DMS114 treated with DMSO at 0.1 percent for 48 hours (cell line): ENCODE results near the gene PRG2.
"Not testable (repeated sequence)": the region's sequence is repeated elsewhere in the genome, so short reads cannot be mapped to it uniquely, and the experiment has no call there.

Source experiments
- DNase-seq: peaks from one replicate; lab custom pipeline; 2025; ENCODE audit not compliant: unreplicated experiment; lab: John Stamatoyannopoulos, UW

PRG2 gene

DNA sequence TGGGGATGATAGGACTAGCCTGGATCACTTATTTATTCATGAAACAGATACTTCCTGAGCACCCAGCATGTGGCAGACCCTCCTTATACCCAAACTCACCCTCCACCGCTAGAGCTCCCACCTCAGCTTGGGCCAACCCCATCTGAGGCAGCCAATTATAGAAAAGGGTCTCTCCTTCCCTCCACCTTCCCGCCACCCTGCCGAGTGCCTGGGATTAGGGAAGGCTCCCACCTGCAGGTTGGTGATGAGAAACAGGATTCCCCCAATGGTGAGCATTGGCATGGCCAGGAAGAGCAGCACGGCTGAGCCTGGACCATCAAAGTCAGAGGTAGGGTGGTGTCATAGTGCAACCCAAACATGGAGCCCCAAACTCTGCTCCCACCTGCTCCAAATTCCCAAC is 30.6 kb upstream of the PRG2 start:
- DNase-seq: no peak

- DNase-seq: no peak
Observed at GRCh38 chr11:57419146-57419545, 28.7 kb upstream of the PRG2 start.

GRCh38 chr11:57418131-57418530 is 27.7 kb upstream of the PRG2 start:
- no peak for DNase-seq

DNA sequence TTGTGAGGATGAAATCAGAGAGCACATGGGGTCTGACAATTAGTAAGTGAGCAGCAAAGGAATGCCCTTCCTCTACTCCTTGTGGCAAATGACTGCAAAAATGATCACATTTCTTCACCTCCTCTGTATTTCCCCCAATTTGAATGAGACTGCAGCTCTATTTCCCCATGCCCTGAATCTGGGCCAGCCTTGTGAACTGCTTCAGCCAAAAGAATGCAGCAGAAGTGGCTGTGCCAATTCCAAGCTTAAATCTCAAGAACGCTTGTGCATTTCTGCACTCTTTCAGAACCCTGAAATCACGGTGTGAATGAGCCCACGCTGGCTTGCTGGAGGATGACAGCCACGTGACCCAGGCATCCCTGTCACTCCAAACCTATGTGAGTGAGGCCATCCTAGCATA is 26.6 kb upstream of the PRG2 start:
- no peak for DNase-seq

- DNase-seq: no peak
Observed at GRCh38 chr11:57416436-57416835, 26.0 kb upstream of the PRG2 start.

DNA sequence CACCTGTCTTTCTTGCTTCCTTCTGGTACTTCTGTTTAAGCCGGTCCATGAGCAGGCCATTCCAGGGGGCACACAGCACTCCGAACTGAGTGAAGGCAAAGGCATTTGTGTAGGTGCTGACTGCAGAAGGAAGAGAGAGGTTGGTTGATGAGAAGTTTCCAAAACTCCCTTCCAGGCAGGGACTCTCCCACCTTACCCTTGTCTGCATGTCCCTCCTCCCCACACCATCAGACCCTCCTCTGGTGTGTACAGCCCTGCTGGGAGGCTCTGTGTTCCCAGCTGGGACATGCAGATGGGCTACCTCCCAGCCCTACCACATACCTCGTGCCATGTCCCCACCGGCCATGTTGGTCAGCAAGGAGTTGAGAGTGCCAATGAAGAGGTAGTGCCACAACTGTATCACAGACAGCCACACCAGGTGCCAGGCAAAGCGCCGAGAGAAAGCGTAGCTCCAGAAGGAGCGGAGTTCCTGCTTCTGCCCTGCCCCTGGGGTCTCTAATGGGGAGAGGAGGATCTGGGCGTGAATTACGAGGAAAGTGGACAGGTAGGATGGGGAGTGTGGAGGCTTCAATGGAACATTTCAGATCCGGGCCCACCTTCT is 24.3 kb upstream of the PRG2 start:
- no peak for DNase-seq

DNA sequence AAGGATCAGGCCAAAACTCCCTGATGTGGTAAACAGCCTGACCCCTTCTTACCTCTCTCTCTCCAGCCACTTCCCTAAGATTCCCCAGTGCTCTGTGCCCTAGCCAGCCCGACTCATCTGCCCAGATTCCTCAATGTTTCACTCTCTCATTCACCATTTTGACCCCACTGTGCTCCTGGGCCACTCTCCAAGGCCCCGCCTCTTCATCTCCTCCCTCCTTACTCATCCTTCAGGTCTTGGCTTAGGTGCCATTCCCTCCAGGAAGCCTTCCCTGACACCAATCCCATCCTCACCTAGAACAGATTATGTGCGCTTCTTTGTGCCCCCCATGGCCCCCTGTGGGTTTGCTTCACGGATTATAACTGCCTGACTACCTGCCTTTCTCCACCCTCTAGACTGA is 23.2 kb upstream of the PRG2 start:
- DNase-seq: no peak

- no peak for DNase-seq
Observed at GRCh38 chr11:57410287-57410686, 19.8 kb upstream of the PRG2 start.

DNA sequence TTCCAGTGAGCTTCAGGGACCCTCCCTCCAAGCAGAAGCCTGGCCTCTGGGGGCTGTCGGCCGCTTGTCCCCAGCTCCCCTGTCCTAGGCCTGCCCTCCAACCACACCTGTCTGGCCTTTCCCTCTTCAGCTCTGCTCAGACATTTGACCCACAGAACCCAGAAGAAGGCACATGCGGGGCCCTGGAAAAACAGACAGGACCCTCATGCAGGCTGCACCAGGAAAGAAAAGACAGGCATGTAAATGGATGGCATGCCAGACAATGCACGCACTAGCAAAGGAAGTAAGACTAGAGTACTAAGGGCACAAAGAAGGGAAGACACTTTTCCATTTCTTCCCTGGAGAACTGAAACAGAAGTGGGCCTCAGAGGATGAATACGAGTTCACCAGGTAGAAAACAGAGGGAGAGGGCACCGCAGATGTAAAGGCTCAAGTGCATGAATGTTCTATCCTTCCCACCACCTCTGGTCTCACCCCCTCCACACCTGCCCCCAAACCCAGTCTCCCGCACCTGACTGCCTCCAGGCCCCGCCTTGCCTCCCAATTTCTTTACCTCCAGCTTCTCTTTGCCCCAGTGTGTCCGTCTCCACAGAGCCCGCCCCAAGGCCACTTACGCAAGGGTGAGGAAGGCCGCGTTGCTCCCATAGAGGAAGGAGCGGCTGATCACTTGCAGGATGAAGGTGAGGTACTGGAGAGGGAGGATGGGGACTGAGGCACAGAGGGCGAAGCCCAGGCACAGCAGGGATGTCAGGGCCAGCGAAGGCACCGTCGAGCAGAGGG is 19.1 kb upstream of the PRG2 start:
- no peak for DNase-seq

GRCh38 chr11:57408771-57409170 is 18.3 kb upstream of the PRG2 start:
- DNase-seq: no peak

GRCh38 chr11:57407941-57408475 is 17.6 kb upstream of the PRG2 start:
- DNase-seq: no peak

DNA sequence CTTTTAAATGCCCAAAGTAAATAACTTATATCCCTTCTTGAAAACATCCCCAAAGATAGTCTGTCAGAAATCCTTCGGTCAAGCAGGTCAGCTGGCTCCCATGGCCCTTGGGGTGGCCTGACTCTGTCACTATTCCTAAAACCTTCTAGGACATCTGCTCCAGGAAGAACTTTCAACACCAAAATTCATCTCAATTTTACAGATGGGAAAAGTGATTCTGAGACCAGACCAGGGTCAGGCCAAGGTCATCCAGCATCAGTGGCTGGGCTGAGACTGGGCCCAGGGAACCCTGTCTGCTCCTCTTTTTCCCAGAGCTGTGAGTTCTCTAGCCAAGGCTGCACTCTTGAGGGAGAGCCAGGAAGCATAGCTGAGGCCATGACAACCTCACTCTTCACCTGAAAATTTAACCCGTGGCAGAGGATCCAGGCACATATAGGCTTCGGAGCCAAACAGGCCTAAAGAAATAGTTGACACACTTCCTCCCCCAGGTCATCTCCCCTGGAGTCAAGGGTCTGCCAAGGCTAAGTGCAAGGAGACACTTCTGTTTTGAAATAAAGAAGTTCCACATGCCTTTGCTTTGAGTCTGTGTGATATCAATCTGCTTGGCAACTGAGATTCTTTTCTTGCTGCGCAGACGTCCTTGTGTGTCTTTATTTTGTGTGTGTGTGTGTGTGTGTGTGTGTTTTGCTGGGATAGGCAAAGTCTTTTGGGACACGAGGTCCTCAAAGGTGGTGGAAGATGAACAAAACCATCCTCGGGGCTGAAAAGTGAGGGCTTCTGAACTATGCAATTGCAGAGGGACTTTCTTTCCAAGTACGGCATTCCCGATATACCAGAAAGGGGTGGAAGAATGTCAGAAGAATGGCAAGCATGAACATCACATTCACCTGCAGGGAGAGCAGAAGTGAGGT is 16.8 kb upstream of the PRG2 start:
- DNase-seq: no peak

DNA sequence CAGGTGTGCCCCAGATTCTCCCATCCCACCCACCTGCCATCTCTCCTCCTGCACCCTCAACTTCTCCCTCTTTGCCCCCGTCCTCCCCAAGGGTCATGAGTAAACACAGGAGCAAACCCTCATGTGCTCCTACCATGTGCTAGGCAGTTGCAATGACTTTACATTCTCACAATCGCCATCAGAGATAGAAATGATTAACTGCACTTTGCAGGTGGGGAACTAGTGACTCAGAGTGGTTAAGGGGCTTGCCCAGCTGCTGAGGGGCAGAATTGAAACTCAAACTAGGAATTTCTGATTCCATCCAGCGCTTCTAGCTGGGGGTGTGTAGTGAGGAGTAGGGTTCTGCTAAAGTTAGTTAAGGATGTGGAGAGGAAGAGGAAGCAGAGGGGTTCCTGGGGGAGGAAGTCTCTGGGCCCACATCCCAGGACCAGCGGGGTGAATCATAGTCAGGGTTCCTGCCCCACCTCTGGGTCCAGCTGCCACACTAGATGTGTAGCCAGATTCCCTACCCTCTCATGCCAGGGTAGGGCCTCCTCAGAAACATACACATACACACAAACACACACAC is 16.0 kb upstream of the PRG2 start:
- DNase-seq: no peak

DNA sequence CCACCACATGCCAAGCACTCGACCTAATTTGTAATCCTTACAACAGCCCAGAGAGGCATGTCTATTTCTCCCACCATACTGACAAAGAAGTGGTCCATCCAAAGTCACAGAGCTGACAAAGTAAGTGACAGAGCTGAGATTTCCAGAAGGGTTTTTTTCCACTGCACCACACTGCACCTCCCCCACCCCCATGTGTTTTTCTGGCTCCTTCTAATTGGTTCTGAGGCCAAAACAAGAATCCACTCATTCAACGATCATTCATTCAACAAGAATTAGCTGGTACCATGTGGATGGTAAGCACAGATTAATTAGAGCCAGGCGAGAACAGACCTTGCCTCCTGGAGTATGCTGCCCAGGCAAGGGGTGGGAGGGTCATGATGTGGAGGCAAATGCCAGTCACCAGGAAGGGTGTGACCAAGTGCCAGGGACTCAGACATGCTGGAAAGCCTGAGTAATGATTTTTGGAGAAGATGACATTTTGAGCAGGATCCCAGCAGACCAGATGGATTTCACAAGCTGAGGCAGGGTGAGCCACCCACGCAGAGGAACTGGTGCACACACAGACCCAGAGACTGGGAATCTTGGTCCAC is 14.9 kb upstream of the PRG2 start:
- no peak for DNase-seq

DNA sequence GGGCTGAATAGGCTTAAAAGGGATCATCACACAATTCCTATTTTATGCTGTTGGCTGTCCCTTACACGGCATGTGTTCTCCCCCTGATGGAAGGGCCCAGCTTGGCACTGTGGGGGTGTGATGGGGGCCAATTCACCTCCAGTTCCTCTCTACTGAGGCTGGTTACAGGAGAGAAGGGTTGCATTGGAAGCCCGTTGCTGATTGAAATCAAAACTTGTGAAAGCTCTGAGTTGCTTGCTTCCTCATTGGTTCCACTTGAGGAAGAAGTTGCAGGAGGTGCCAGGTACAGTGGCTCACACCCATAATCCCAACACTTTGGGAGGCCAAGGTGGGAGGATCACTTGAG is 13.3 kb upstream of the PRG2 start:
- DNase-seq: no peak

GRCh38 chr11:57403003-57403801 is 12.8 kb upstream of the PRG2 start:
- not testable (repeated sequence) for DNase-seq

DNA sequence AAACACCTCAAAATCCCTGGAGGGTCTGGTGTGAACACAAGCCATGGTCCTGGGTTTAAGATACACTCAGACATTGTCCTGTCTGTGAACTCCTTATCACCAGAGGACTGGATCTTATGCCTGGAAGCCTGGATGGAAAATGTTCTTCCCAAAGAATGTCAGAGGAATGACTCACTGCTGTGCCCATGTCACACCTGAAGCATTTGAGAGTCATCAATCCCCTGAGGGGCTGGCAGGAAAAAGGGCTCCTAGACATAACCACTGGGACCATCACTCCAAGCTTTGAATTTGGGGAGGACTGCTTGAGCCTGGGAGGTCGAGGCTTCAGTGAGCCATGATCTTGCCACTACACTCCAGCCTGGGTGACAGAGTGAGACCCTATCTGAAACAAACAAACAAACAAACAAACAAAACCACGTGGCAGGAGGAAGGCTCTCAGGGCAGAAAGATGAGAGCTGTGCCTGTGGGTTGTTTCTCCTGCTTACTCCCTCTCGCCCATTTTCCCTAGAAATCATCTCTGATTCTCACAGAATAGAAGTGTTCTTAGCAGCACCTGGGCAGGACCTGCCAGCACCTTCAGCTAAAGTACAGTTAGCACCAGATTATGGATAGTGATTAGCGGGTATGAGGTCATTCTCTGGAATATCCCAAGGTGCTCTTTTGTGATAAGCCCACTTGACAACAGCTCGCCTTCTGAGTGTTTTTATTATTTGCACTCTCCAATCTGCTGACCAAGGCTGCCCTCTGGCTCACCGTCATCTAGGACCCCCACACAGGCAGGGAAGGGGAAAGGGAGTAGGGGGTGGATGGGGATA is 11.9 kb upstream of the PRG2 start:
- DNase-seq: no peak

GRCh38 chr11:57399972-57400578 is 9.6 kb upstream of the PRG2 start:
- no peak for DNase-seq

GRCh38 chr11:57399221-57399620 is 8.8 kb upstream of the PRG2 start:
- DNase-seq: no peak
